Measurements from ENCODE around the gene PAK4. TPM values are rescaled to one million over a fixed set of nuclear protein-coding genes. Genes with fewer than 3 reads are reported as not detected.
"Not testable (repeated sequence)": the region's sequence is repeated elsewhere in the genome, so short reads cannot be mapped to it uniquely, and the experiment has no call there.

The PAK4 gene
- total and polyA plus RNA-seq, 2 of the 8 experiments (the other 6 are each of a cell fraction or from before 2014, with no cell fraction given): 50.7 to 64.4 TPM

DNA sequence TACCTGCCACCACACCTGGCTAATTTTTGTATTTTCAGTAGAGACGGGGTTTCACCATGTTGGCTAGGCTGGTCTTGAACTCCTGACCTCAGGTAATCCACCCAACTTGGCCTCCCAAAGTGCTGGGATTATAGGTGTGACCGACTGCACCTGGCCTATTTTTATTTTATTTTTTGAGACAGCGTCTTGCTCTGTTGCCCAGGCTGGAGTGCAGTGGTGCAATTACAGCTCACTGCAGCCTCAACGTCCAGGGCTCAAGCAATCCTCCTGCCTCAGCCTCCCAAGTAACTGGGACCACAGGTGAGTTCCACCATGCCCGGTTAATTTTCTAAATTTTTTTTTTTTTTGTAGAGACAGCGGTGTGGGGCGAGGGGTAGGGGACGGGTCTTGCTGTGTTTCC is 8.6 kb upstream of the PAK4 start:
- not testable (repeated sequence) for FAIRE-seq; H2BK5ac ChIP-seq (ENCODE audit: low read depth, low read length); H3K18ac ChIP-seq (ENCODE audit: extremely low read depth, low read length); H3K27ac ChIP-seq (ENCODE audit: low read depth, low read length); H2BK20ac ChIP-seq (ENCODE audit: low read length); H3K23me2 ChIP-seq (ENCODE audit: low read depth, low read length); H3K79me1 ChIP-seq (ENCODE audit: low read depth, low read length); H3K36me3 ChIP-seq (ENCODE audit: control insufficient read depth in 2 of 4, insufficient read depth in 4 of 4, low read length in 3 of 4); DNase-seq (ENCODE audit: low read depth in 1 of 2, low spot score in 2 of 2); H3K4ac ChIP-seq (replicated peaks; ENCODE audit: insufficient read length, low read depth, low read length); H3K56ac ChIP-seq (replicated peaks; ENCODE audit: insufficient read length, low read depth, low read length); H2AK5ac ChIP-seq (ENCODE audit: low read depth, low read length); H4K8ac ChIP-seq (ENCODE audit: extremely low read depth, insufficient read depth, low read length); H3K9me3 ChIP-seq (ENCODE audit: insufficient read depth in 2 of 2, low read depth in 1 of 2, low read length in 1 of 2); H2BK12ac ChIP-seq (ENCODE audit: low read depth, low read length); H3K27me3 ChIP-seq (replicated peaks in 1 of 4; ENCODE audit: control insufficient read depth in 3 of 4, extremely low read depth in 1 of 4, insufficient read depth in 3 of 4, low read length in 3 of 4); H2AFZ ChIP-seq (ENCODE audit: low read length); H4K91ac ChIP-seq (replicated peaks; ENCODE audit: insufficient read length, low read length); H3K23ac ChIP-seq (ENCODE audit: insufficient read length); H2BK15ac ChIP-seq (ENCODE audit: low read length); H3K79me2 ChIP-seq (ENCODE audit: control insufficient read depth in 1 of 2, insufficient read depth in 2 of 2, low read length in 2 of 2); H3K14ac ChIP-seq (ENCODE audit: insufficient read length); H4K5ac ChIP-seq (ENCODE audit: insufficient read length, low read depth, low read length); H3K4me3 ChIP-seq (ENCODE audit: extremely low read depth in 1 of 4, insufficient read depth in 2 of 4, low read depth in 3 of 4, low read length in 4 of 4); H3K4me2 ChIP-seq (ENCODE audit: insufficient read depth in 1 of 2, low read depth in 2 of 2, low read length in 2 of 2); H3K4me1 ChIP-seq (replicated peaks in 1 of 4; ENCODE audit: control insufficient read depth in 3 of 4, insufficient read depth in 4 of 4, low read length in 3 of 4); H2BK120ac ChIP-seq (replicated peaks; ENCODE audit: low read depth, low read length); H3K9ac ChIP-seq (replicated peaks in 1 of 4; ENCODE audit: extremely low read depth in 1 of 4, low read depth in 3 of 4, low read length in 3 of 4); H4K20me1 ChIP-seq (replicated peaks in 1 of 2; ENCODE audit: control insufficient read depth in 1 of 2, insufficient read depth in 2 of 2, low read length in 2 of 2)
- CTCF ChIA-PET (ENCODE audit: partially characterized antibody): interaction anchor here (1.0 kb wide), 2 partner anchors 70 to 124 kb away, joined by 3 read pairs; no protein-coding TSS in a partner anchor
- POLR2A ChIA-PET (ENCODE audit: partially characterized antibody): interaction anchor here (0.6 kb wide), 1 partner anchor 319 kb away, joined by 3 read pairs; the partner anchor contains the start of gene RPS16
- WGBS, 2 experiments (ENCODE audit: extremely low coverage in 1 of 2, insufficient coverage in 1 of 2, insufficient read length in 1 of 2, insufficient replicate concordance in 2 of 2, low coverage in 1 of 2, low lambda C conversion rate in 2 of 2, missing lambda C conversion rate in 1 of 2): 79% methylated on average over 8 of the region's 8 CpGs; no CpG with 5 or more reads in 1 of the 2 experiments
